GM10248 (cell line): Measurements from ENCODE around the gene SVIL.

ENCODE experiments used
- CTCF ChIA-PET: fragments of 300-600 bp; sonication (Branson Sonifier 250); formaldehyde crosslinking; extraction: SDS; loops from one replicate; lab custom pipeline; 2021; ENCODE audit warnings: antibody characterized with exemption; lab: Yijun Ruan, JAX
- POLR2A ChIA-PET: fragments of 350-650 bp; sonication (Branson Sonifier 250); formaldehyde crosslinking; extraction: SDS; loops from one replicate; lab custom pipeline; 2020; ENCODE audit warnings: antibody characterized with exemption; lab: Yijun Ruan, JAX
- DNase-seq: peaks from one replicate; pipeline ENCODE4 v3.0.0; 2012; ENCODE audit errors: extremely low spot score
- TF ChIP-seq, protein P1 (sequence below): IDR thresholded peaks from 2 replicates; pipeline ENCODE4 v1.5.1; 2012; ENCODE audit warnings: mild to moderate bottlenecking, low read depth; ENCODE audit errors: extremely low read depth, missing control alignments, control extremely low read depth

SVIL gene

GRCh38 chr10:29533046-29533445 lies 101.7 kb downstream of the SVIL start:
- TF ChIP-seq, protein P1, sequence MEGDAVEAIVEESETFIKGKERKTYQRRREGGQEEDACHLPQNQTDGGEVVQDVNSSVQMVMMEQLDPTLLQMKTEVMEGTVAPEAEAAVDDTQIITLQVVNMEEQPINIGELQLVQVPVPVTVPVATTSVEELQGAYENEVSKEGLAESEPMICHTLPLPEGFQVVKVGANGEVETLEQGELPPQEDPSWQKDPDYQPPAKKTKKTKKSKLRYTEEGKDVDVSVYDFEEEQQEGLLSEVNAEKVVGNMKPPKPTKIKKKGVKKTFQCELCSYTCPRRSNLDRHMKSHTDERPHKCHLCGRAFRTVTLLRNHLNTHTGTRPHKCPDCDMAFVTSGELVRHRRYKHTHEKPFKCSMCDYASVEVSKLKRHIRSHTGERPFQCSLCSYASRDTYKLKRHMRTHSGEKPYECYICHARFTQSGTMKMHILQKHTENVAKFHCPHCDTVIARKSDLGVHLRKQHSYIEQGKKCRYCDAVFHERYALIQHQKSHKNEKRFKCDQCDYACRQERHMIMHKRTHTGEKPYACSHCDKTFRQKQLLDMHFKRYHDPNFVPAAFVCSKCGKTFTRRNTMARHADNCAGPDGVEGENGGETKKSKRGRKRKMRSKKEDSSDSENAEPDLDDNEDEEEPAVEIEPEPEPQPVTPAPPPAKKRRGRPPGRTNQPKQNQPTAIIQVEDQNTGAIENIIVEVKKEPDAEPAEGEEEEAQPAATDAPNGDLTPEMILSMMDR, result no peak
- CTCF ChIA-PET, result interaction anchor here (0.9 to 1.3 kb wide), 2 partner anchors 10 to 20 kb away, joined by 3 read pairs; no protein-coding TSS in a partner anchor
- POLR2A ChIA-PET, result no interaction called here
- DNase-seq, result no peak

DNA sequence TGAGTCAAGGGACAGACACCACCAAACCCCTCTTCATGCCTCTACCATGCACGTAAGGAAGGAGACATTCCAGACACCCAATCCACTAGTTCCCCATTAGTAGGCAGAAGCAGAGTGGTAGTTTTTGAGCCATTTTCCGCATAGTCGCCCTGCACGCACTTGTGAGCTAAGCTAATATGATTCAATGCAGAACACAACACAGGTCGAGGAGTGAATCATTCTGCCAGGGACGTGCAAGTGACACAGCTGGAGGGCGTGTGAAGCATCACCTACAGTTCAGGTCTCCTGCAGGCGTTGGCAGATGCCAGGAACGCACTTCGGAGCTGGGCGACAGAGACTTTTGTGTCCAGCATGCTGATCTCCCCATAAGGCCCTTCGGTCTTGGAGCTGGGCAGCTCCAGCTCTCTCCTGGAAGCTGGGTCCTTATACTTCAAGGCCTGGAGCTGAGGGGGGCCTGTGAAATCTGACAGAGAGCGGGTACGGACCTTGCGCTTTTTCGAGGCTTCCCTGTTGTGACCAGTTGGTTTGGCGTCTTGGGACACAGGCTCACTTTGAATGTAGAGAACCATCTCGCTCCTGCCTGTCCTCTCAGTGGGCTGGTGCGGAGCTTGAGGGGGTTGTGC lies 102.4 kb downstream of the SVIL start:
- POLR2A ChIA-PET, result no interaction called here
- CTCF ChIA-PET, result no interaction called here
- TF ChIP-seq, protein P1, result no peak

GRCh38 chr10:29530112-29530976 lies 104.4 kb downstream of the SVIL start:
- DNase-seq, result no peak
- TF ChIP-seq, protein P1, result no peak
- CTCF ChIA-PET, result no interaction called here
- POLR2A ChIA-PET, result no interaction called here

More for the DNA sequence above, 102.4 kb downstream of the SVIL start:
- DNase-seq, result no peak

DNA sequence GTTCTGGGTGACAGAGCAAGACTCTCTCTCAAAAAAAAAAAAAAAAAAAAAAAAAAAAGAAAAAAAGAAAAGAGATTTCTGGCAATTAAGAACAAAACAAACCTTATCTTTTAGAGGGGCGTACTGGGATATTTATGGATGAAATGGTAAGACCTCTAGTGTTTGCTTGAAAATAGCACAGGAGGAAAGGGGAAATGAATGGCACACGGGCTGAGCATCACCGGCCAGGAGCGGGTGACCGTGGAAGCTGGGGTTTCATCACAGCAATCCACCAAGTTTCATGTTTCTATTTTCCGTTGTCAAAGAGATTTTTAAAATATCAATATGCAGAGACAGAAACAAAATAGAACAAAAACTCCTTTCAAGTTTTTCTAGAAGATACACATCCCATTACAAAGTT lies 105.6 kb downstream of the SVIL start:
- CTCF ChIA-PET, result no interaction called here
- TF ChIP-seq, protein P1, result no peak
- DNase-seq, result no peak
- POLR2A ChIA-PET, result no interaction called here

GRCh38 chr10:29525762-29526161 lies 109.0 kb downstream of the SVIL start:
- CTCF ChIA-PET, result interaction anchor here (2.2 kb wide), 1 partner anchor 11 kb away, joined by 10 read pairs; no protein-coding TSS in a partner anchor
- DNase-seq, result no peak
- POLR2A ChIA-PET, result no interaction called here
- TF ChIP-seq, protein P1, result no peak

- ChIA-PET POLR2A (no interaction called here), CTCF (interaction anchor here (2.2 to 2.9 kb wide), 2 partner anchors 10 to 12 kb away, joined by 10 to 16 read pairs; no protein-coding TSS in a partner anchor)
- no peak for DNase-seq
- TF ChIP-seq, protein P1, result no peak
Measured at GRCh38 chr10:29524720-29525119, 110.1 kb downstream of the SVIL start.
